HG03571 (cell line): Measurements from ENCODE around the gene CDIP1.

ENCODE experiments used
- ATAC-seq: cut with Tn5 transposase; IDR thresholded peaks from one replicate; pipeline ENCODE4 v1.9.1; 2021; ENCODE audit not compliant: unreplicated experiment

Gene CDIP1

GRCh38 chr16:4494746-4495490, 43.7 kb downstream of the CDIP1 start:
- ATAC-seq, result no peak

GRCh38 chr16:4491898-4492297, 46.7 kb downstream of the CDIP1 start:
- ATAC-seq, result no peak

- ATAC-seq, result no peak
These were observed 49.5 kb downstream of the CDIP1 start for GRCh38 chr16:4489030-4489429.

GRCh38 chr16:4488499-4488967, 50.0 kb downstream of the CDIP1 start:
- ATAC-seq, result no peak

- ATAC-seq, result no peak
These were observed 50.5 kb downstream of the CDIP1 start for GRCh38 chr16:4487955-4488498.

- no peak for ATAC-seq
These were observed 52.3 kb downstream of the CDIP1 start for GRCh38 chr16:4486126-4486893.

- ATAC-seq, result no peak
These were observed 56.6 kb downstream of the CDIP1 start for GRCh38 chr16:4481963-4482362.

GRCh38 chr16:4481526-4481925, 57.0 kb downstream of the CDIP1 start:
- ATAC-seq, result no peak

GRCh38 chr16:4477966-4478365, 60.6 kb downstream of the CDIP1 start:
- no peak for ATAC-seq

GRCh38 chr16:4475880-4476788, 62.4 kb downstream of the CDIP1 start, which contains the start of gene HMOX2:
Gene HMOX2, plus strand, starts transcription at chr16:4476398. Its CDS starts 29,127 bp downstream, at chr16:4505525.
- ATAC-seq, result peak; percentile 81

- peak; percentile 41 for ATAC-seq
These were observed 64.2 kb downstream of the CDIP1 start, which contains the start of gene NMRAL1 for GRCh38 chr16:4474192-4474961. Gene NMRAL1, minus strand, starts transcription at chr16:4474625. Its CDS starts 493 bp downstream, at chr16:4474132.

- ATAC-seq, result no peak
These were observed 65.7 kb downstream of the CDIP1 start for GRCh38 chr16:4472880-4473279.

- no peak for ATAC-seq
These were observed 66.7 kb downstream of the CDIP1 start for GRCh38 chr16:4471869-4472268.

GRCh38 chr16:4468972-4469371, 69.6 kb downstream of the CDIP1 start:
- no peak for ATAC-seq

- no peak for ATAC-seq
These were observed 70.7 kb downstream of the CDIP1 start for GRCh38 chr16:4467916-4468315.

GRCh38 chr16:4465977-4466779, 72.4 kb downstream of the CDIP1 start:
- ATAC-seq, result no peak

GRCh38 chr16:4463522-4464163, 74.9 kb downstream of the CDIP1 start:
- ATAC-seq, result no peak

- ATAC-seq, result no peak
These were observed 77.1 kb downstream of the CDIP1 start for GRCh38 chr16:4461250-4462085.
